Cardiac muscle cell (in vitro differentiated cells and primary cell): ENCODE results near the gene CRISP2. TPM values are rescaled to one million over a fixed set of nuclear protein-coding genes. Genes with fewer than 3 reads are reported as not detected.
A peak's percentile ranks its signal among the peaks of the same experiment; 100 is the strongest.

Source experiments
- DNase-seq, 2 donors: peaks; one replicate each; pipeline versions ENCODE4 v3.0.0 to v3.0.0-alpha.2; 2010 to 2017; ENCODE audit warnings: low read depth in 1 of 2, low spot score in 1 of 2
- H3K27ac ChIP-seq: fragments of 200-600 bp; sonication (generic); 2 replicates; pipeline ENCODE4 v1.5.1; 2016
- H3K27me3 ChIP-seq: fragments of 200-600 bp; sonication (generic); 2 replicates; pipeline ENCODE4 v1.6.0; 2016; ENCODE audit warnings: control low read depth
- H3K36me3 ChIP-seq: fragments of 200-600 bp; sonication (generic); 2 replicates; pipeline ENCODE4 v1.5.1; 2016; ENCODE audit warnings: control low read depth
- H3K4me1 ChIP-seq: fragments of 200-600 bp; sonication (generic); 2 replicates; pipeline ENCODE4 v1.8.1; 2017; ENCODE audit warnings: low read depth, mild to moderate bottlenecking, mixed run types
- H3K4me3 ChIP-seq: fragments of 200-600 bp; sonication (generic); 2 replicates; pipeline ENCODE4 v1.5.1; 2016; ENCODE audit warnings: mild to moderate bottlenecking
- H3K9me3 ChIP-seq: fragments of 200-600 bp; sonication (generic); 2 replicates; pipeline ENCODE4 v1.5.1; 2017; ENCODE audit warnings: low read depth, mild to moderate bottlenecking, control low read depth
- polyA plus RNA-seq: library from polyadenylated mRNA; unstranded; fragments of >200 nt; fragmentation: Nextera tagmentation; extraction: Ambion mirVana; gene quantifications from 2 replicates; pipeline ENCODE4 v1.2.1, GENCODE V29; 2016
- total RNA-seq: library from RNA; depleted of rRNA; stranded (reverse); fragments of >200 nt; gene quantifications from 2 replicates; pipeline ENCODE4 v1.2.3, GENCODE V29; 2016
- TF ChIP-seq, protein P1 (sequence below): IDR thresholded peaks from 2 replicates; pipeline ENCODE4 v1.5.1; 2012; ENCODE audit warnings: low read depth, mild to moderate bottlenecking, low read length

The CRISP2 gene
- total and polyA plus RNA-seq, 2 experiments from 2014 or later, result not detected

DNA sequence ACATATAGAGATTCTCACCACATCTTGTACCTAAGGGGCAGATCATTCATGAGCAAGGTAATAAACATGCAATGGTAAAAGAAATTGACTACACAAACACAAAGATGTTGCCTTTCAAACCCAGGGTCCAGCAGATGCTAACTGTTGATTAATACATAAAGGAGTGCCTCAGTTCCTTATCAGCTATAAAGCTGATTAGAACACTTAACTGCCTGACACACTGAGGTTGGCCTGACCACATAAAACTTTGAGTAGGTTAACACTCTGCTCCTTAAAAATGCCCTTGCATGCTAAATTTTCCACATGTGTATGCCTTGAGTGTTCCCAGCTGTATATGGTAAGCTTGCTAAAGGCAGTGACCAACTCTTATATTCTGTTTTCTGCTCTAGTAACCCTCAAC lies 14.9 kb downstream of the CRISP2 start:
- no peak for DNase-seq
- Histone ChIP-seq H3K4me3 (no peak overlapping the region), H3K36me3 (no peaks in the 10 kb centered on the region), H3K27me3 (no peaks in the 10 kb centered on the region), H3K4me1 (no peaks in the 10 kb centered on the region), H3K9me3 (no peaks in the 10 kb centered on the region), H3K27ac (no peak overlapping the region)
- TF ChIP-seq, protein P1, sequence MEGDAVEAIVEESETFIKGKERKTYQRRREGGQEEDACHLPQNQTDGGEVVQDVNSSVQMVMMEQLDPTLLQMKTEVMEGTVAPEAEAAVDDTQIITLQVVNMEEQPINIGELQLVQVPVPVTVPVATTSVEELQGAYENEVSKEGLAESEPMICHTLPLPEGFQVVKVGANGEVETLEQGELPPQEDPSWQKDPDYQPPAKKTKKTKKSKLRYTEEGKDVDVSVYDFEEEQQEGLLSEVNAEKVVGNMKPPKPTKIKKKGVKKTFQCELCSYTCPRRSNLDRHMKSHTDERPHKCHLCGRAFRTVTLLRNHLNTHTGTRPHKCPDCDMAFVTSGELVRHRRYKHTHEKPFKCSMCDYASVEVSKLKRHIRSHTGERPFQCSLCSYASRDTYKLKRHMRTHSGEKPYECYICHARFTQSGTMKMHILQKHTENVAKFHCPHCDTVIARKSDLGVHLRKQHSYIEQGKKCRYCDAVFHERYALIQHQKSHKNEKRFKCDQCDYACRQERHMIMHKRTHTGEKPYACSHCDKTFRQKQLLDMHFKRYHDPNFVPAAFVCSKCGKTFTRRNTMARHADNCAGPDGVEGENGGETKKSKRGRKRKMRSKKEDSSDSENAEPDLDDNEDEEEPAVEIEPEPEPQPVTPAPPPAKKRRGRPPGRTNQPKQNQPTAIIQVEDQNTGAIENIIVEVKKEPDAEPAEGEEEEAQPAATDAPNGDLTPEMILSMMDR, result no peak

DNA sequence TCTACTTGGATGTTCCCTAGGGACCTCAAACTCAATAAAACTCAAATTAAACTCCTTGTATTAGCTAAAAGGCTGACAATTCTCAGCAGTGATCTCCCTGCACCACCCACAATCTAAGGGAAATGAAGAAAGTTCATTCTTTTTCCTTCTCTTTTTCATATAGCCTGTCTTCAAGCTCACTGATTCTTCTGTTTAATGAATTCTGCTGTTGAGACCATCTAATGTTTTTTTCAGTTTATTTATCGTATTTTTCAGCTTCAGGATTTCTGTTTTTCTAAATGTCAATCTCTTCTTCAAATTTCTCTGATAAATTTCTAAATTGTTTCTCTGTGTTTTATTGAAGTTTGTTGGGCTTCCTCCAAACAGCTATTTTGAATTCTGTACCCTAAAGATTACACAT lies 19.8 kb downstream of the CRISP2 start:
- H3K36me3 ChIP-seq, result no peaks in the 10 kb centered on the region
- no peaks in the 10 kb centered on the region for H3K9me3 ChIP-seq
- H3K27me3 ChIP-seq, result no peaks in the 10 kb centered on the region
- H3K4me3 ChIP-seq, result no peak overlapping the region
- H3K27ac ChIP-seq, result no peak overlapping the region
- TF ChIP-seq, protein P1, result no peak
- no peaks in the 10 kb centered on the region for H3K4me1 ChIP-seq
- DNase-seq, result no peak

DNA sequence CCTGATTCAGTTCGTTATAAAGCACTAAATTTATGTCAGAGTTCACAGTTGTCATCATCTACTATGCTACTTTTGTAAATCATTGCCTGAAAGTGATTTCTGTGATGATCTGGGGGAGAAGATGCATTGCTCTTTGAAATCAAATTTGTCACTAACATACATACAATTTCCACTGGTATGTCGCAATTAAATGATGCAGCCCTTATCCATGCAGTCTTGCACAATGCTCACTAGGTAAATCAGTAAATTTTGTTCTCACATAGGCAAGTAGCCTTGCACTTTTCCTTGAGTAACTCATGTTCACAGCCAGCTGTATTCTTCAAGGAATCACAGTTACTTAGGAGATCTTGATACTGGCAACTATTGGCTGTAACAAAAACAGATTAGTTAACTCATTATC lies 20.8 kb downstream of the CRISP2 start:
- Histone ChIP-seq H3K9me3 (no peaks in the 10 kb centered on the region), H3K4me3 (no peak overlapping the region), H3K36me3 (no peaks in the 10 kb centered on the region), H3K27ac (no peak overlapping the region), H3K27me3 (no peaks in the 10 kb centered on the region), H3K4me1 (no peaks in the 10 kb centered on the region)
- TF ChIP-seq, protein P1, result no peak
- no peak for DNase-seq

DNA sequence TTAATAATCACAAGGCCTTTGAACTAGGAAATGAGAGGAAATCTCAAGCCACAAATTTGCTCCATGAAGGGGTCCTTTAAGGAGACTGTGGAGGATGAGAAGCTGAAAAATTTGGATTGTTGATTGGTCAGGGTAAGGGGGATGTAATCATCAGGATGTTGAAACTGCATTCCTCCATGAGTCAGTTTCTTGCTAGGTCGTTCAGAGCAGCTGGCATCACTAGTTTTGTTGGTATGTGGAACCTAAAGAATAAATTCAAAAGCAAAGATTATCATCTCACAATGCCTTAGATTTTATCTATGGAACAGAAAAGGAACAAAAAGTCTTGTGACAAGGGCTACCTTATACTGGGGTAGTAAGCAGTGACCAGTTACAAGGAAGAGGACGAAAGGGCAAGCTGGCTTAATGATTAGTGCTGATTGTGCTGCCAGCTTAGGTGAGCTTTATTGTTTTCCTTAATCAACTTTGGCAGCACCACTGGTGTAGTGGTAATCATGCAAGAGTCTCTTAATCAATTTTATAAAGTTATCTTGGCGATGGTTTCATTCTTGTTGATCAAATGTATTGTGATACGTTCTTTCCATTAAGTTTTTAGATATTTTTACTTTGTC lies 36.6 kb downstream of the CRISP2 start:
- Histone ChIP-seq H3K27ac (no peak overlapping the region), H3K27me3 (no peaks in the 10 kb centered on the region), H3K9me3 (no peaks in the 10 kb centered on the region), H3K4me1 (no peaks in the 10 kb centered on the region), H3K4me3 (no peak overlapping the region), H3K36me3 (no peaks in the 10 kb centered on the region)
- TF ChIP-seq, protein P1, result no peak
- peak in 1 of 2 donors; percentile 22 for DNase-seq

DNA sequence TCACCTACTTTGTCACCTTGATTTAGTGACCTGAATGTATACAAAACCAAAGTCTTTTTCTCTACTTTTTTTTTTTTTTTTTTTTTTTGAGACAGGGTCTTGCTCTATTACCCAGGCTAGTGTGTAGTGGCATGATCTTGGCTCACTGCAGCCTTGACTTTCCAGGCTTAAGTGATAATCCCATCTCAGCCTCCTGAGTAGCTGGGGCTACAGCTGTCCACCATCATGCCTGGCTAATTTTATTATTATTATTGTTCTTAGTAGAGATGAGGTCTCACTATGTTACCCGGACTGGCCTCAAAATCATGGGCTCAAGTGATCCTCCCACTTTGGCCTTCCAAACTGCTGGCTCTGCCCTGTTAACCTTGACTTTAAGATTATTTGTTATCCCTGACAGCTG lies 37.5 kb downstream of the CRISP2 start:
- Histone ChIP-seq H3K4me1 (no peaks in the 10 kb centered on the region), H3K27ac (no peak overlapping the region), H3K9me3 (no peaks in the 10 kb centered on the region), H3K36me3 (no peaks in the 10 kb centered on the region), H3K4me3 (no peak overlapping the region), H3K27me3 (no peaks in the 10 kb centered on the region)
- no peak for DNase-seq
- TF ChIP-seq, protein P1, result no peak
